ENCODE data around the gene PIP5K1B.
"Not testable (repeated sequence)": the region's sequence is repeated elsewhere in the genome, so short reads cannot be mapped to it uniquely, and the experiment has no call there.

The PIP5K1B gene

DNA sequence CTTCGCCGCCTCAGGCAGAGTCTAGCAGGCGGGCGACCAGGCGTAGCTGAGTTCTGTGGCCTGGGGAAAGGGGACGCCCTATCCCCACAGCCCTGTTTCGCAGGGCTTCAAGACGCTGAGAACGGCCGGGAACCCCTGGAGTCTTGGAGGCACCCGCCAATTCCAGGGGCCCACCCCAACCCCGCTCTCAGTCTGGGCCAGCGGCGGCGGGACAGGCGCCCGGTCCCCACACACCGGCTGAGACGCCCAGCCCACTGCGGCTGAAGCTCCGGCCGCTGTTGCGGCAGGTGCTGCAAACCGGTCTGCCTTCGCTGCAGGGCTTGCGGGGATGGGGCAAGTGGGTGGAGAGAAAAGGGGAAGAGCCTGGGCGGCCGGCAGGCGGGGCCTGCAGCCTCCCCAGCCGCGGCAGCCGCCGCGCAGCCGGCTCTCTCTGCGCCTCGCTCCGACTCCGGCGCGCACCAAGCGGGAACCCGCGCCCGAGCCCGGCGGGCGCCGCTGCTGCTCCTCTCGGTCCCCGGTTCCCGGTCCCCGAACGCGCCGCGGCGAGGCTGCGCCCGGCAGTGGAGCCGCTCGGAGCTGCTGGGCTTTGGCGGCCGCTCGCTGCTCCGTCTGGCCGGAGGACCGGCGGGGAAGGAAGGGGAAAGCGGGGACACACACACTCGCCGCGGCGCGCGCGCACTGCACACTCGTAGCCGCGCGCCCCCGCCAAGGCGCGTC lies at the start of gene PIP5K1B:
TSS of gene PIP5K1B (plus strand) at position 427 of the 717 bp plus-strand sequence. CDS start 117,375 bp downstream, outside the sequence.
- peak; percentile 2 for DNase-seq

- DNase-seq = no peak
Observed at GRCh38 chr9:68664036-68664435, 41.0 kb upstream of the PIP5K1B start.

- no peak for DNase-seq
Observed at GRCh38 chr9:68668127-68668526, 36.9 kb upstream of the PIP5K1B start.

DNA sequence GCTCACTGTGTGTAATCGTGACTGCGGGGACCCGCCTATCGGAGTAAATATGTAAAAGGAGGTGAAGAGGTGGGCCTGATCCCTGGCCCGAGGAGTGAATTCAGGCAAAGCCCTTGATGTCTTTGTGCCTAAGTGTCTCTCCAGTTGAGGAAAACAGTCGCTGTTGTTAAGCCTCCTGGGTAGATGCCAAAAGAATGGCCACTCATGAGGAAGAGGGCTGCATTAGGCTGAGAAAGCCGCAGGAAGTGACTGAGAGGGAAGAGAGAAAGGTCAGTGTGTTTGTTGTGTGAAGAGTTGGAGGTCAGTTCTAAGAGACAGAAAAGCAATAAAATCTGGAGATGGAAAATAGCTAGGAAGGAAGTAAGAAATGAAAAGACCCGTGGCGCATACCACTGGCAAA lies 35.8 kb upstream of the PIP5K1B start:
- no peak for DNase-seq

DNA sequence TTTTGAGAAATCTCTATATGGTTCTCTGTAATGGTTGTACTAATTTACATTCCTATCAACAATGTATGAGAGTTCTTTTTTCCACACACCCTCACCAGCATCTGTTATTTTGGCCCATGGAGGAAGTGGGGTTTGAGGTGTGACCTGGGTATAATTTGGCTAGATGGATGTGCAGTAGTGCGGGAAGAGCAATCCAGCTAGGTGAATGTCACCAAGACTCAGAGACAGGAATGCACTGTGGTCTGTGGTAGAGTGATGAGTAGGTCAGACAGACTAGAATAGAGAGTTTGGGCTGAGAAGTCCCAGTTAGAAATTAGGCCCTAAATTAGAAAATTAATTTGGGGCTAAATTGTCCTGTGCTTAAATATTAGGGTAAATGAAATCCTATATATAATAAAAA lies 32.8 kb upstream of the PIP5K1B start:
- DNase-seq = no peak

DNA sequence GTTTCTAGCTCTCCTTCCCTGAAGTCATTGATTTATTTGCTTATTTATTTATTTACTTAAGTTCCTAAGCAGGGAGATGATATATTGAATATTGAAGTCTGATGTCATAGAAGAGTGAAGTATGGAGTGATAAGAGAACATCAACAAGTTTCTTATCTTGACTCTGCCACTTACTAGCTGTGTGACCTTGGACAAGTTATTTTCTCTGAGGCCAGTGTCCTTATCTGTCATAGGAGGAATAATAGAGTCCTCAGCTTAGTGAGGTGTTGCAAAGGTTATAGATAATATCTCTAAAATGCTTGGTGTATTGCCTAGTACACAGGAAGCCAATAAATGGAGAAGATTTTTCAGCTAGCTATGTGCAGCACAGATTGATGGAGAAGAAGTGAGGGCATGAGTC lies 32.4 kb upstream of the PIP5K1B start:
- DNase-seq = no peak

GRCh38 chr9:68678430-68678829 lies 26.6 kb upstream of the PIP5K1B start:
- no peak for DNase-seq

DNA sequence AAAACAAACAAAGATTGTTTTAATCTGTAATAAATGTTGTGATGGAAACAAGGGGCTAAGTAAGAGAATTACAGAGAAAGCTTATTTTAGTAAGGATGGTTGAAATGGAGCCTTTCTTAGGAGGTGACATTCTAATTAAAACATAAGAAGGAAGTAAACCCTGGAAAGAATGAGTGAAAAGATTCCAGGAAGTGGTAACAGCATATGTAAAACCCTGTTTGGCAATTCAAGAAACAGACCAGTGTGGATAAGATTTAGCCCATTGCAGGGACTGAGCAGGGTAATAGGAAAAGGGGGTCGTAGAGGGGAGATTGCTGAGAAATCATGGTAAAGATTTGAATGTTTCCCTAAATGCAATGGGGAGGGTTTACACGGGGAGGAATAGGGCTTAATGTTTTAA lies 21.6 kb upstream of the PIP5K1B start:
- DNase-seq = no peak

- DNase-seq = no peak
Observed at GRCh38 chr9:68685213-68685612, 19.8 kb upstream of the PIP5K1B start.

DNA sequence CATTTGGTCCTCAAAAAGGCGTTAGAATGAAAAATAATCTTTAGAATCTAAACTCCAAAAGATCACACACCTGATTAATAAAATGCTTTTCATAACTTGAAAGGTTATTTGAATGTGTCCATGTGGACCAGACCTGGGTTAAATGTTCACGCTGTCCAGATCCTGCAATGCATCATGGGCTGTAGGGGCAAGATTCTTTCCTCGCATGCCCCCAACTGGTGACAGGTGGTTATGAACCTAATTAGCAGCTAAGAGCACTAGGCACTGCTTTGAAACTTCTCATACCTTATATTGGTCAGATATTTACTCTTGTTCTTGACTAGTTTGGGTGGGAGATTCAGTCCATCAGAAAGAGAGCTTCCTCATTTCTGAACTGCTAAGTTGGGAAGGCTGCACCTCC lies 19.3 kb upstream of the PIP5K1B start:
- no peak for DNase-seq

- DNase-seq = no peak
Observed at GRCh38 chr9:68690088-68690487, 15.0 kb upstream of the PIP5K1B start.

- DNase-seq = no peak
Observed at GRCh38 chr9:68692519-68692918, 12.5 kb upstream of the PIP5K1B start.

DNA sequence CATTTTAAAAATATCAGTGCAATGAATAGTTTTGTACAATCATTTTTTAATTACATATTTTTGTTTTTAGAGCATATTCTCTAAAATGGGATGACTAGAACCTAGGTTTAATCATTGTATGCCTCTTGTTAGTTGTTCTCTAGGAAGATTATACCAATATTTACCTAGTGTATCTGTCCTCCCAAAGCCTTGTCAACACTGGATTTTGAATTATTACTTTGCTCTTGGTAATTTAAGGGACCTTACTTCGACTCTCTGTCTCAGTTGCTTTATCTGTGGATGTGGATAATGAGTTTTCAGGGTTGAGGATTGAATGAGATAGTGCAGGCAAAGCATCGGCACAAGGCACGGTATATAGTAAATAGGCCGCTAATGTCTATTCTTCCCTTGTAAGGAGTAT lies 10.9 kb upstream of the PIP5K1B start:
- DNase-seq = no peak

DNA sequence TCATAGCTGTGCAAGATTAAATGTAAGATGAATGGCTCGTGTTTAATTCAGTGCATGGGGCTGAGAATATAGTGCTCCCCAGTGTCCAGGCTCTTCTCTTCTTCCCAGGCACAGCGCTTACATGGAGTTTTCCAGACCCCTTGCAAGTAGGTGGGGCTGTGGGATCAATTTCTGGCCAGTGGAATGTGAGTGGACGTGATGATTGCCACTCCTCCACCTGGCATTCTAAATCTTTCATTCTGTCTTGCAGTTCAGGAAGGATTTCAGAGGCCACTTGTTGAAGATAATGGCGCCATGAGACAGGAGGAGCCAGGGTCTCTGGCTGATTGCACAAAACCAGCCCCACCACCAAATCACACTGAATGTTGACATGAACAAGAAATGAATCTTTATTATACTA lies 7.2 kb upstream of the PIP5K1B start:
- DNase-seq = no peak

DNA sequence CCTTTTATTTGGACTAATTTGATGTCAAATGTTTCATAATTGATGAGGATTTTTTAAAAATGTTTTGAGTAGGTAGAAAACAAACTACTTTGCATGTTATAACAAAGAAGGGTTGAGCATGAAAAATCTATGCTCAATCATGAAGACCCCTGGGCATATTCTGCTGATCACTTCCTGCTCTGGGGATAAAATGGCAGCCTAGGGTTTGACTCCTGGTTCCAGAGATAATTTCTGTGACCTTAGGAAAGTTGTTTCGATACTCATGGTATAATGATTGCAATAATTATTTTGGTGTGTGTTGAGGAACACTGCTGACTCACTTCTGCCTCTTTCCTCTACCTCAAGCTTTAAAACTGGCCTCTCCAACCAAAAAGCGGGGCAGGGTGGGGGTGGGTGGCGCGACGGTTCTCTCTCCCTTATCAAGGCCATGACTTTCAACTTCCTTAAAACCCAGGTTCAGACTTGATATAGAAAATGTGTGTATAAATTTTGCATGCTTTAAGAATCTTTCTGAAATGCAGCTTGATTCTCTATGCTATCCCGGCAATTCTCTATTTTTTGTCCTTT lies 6.0 kb upstream of the PIP5K1B start:
- DNase-seq = no peak

DNA sequence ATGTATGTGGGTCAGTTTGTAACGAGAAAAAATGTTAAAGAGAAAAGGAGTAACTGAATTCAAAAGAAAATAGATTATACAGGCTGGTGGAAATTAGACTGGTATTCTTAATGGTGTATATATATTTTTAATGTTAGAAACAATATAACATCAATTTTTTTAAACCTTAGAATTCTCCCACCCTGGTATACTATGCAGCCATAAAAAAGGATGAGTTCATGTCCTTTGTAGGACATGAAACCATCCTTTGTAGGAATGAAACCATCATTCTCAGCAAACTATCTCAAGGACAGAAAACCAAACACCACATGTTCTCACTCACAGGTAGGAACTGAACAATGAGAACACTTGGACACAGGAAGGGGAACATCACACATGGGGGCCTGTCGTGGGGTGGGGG lies 5.4 kb upstream of the PIP5K1B start:
- not testable (repeated sequence) for DNase-seq

- no peak for DNase-seq
Observed at GRCh38 chr9:68702493-68702892, 2.5 kb upstream of the PIP5K1B start.

DNA sequence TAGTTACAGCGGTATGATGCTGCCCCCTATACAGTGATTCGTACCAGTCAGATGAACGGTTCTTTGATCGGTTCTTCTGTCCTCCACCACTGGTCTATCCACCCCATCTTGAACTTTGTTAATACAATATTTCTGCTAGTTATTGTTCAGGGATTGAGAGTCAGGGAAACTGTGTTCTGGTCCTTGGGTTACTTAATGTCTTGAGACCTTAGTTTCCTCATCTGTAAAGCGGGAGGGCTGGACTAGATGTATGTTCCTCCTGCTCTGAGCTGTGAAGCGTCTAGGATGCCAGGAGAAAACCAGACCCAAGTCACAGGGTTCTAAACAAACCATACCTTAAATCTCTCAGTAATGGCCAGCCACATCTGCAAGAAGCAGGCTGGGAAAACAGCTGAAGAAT lies 1.4 kb upstream of the PIP5K1B start:
- no peak for DNase-seq

DNA sequence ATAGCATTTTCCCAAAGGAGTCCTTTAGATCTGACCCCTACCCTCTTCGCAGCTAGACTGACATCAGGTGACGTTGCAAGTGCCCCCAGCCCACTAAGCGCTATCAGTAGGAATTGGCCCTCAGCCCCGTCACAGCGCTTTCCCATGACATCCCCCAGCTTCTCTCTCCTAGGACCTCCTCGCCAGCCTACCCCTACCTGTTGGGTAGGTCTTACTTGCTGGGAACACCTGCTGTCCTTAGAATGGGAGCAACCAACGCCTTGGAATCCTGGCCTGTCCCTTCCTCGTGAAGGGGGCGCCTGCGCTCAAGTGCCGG lies 584 bp upstream of the PIP5K1B start:
- DNase-seq = no peak

GRCh38 chr9:68705531-68706362 lies 707 bp downstream of the PIP5K1B start:
- no peak for DNase-seq

- no peak for DNase-seq
Observed at GRCh38 chr9:68706363-68707201, 1.5 kb downstream of the PIP5K1B start.

GRCh38 chr9:68707801-68708488 lies 2.9 kb downstream of the PIP5K1B start:
- no peak for DNase-seq

- no peak for DNase-seq
Observed at GRCh38 chr9:68708513-68708912, 3.5 kb downstream of the PIP5K1B start.
